Liver (tissue), 9 donors: ENCODE results near the gene HIPK2. TPM values are rescaled to one million over a fixed set of nuclear protein-coding genes. Genes with fewer than 3 reads are reported as not detected.

Source experiments
- DNase-seq: peaks from one replicate; pipeline ENCODE4 v3.0.0-alpha.2; 2017; ENCODE audit warnings: low spot score
- H3K27ac ChIP-seq, 2 donors: one replicate each; pipeline ENCODE4 v1.7.0; 2013; ENCODE audit warnings: inconsistent platforms in 2 of 2, low read length in 2 of 2, control low read depth in 1 of 2, low read depth in 1 of 2, mild to moderate bottlenecking in 1 of 2
- H3K27me3 ChIP-seq, 4 donors: one replicate each; pipeline versions ENCODE4 v1.6.1 to v1.7.0; 2013; ENCODE audit warnings: low read length in 3 of 4, inconsistent platforms in 1 of 4, mild to moderate bottlenecking in 1 of 4, moderate library complexity in 1 of 4; ENCODE audit not compliant: control insufficient read depth in 4 of 4, insufficient read depth in 4 of 4
- H3K36me3 ChIP-seq, 4 donors: one replicate each; pipeline versions ENCODE4 v1.6.1 to v1.7.0; 2013; ENCODE audit warnings: low read length in 3 of 4, mild to moderate bottlenecking in 3 of 4, low read depth in 1 of 4, moderate library complexity in 1 of 4; ENCODE audit not compliant: control insufficient read depth in 4 of 4, insufficient read depth in 3 of 4
- H3K4me1 ChIP-seq, 4 donors: one replicate each; pipeline versions ENCODE4 v1.6.1 to v1.7.0; 2013; ENCODE audit warnings: low read length in 3 of 4, mild to moderate bottlenecking in 3 of 4, moderate library complexity in 1 of 4; ENCODE audit not compliant: control insufficient read depth in 4 of 4, insufficient read depth in 4 of 4
- H3K4me3 ChIP-seq, 3 donors: one replicate each; pipeline versions ENCODE4 v1.6.1 to v1.7.0; 2013; ENCODE audit warnings: low read length in 3 of 3, control low read depth in 1 of 3, low read depth in 1 of 3, mild to moderate bottlenecking in 1 of 3
- H3K9ac ChIP-seq, 2 donors: one replicate each; pipeline ENCODE4 v1.7.0; 2013; ENCODE audit warnings: low read length in 2 of 2, mild to moderate bottlenecking in 2 of 2, moderate library complexity in 2 of 2, control low read depth in 1 of 2, low read depth in 1 of 2
- H3K9me3 ChIP-seq, 4 donors: one replicate each; pipeline versions ENCODE4 v1.6.1 to v1.7.0; 2013; ENCODE audit warnings: low read length in 3 of 4; ENCODE audit not compliant: control insufficient read depth in 4 of 4
- ATF3 ChIP-seq: IDR thresholded peaks from 2 replicates; pipeline ENCODE4 v1.6.1; 2016; ENCODE audit warnings: antibody characterized with exemption
- CTCF ChIP-seq: fragments of 150-350 bp; IDR thresholded peaks from 2 replicates; pipeline ENCODE4 v1.5.1; 2017; ENCODE audit warnings: improper control_type of control experiment, low read depth, low read length; ENCODE audit not compliant: missing input control
- EGR1 ChIP-seq, 2 donors: IDR thresholded peaks; 2 replicates each; pipeline ENCODE4 v1.6.1; 2016 to 2018; ENCODE audit warnings: antibody characterized with exemption in 2 of 2, low read depth in 2 of 2
- FOXA1 ChIP-seq: IDR thresholded peaks from 2 replicates; pipeline ENCODE4 v1.6.1; 2016; ENCODE audit warnings: antibody characterized with exemption
- FOXA2 ChIP-seq: IDR thresholded peaks from 2 replicates; pipeline ENCODE4 v1.6.1; 2016; ENCODE audit warnings: antibody characterized with exemption
- GABPA ChIP-seq, 2 donors: IDR thresholded peaks in 1 of 2; conservative IDR thresholded peaks in 1 of 2; 2 replicates each; pipeline ENCODE4 v1.6.1; 2016; ENCODE audit warnings: antibody characterized with exemption in 2 of 2, mild to moderate bottlenecking in 1 of 2, moderate library complexity in 1 of 2
- HNF4A ChIP-seq, 2 donors: conservative IDR thresholded peaks; 2 replicates each; pipeline ENCODE4 v1.6.1; 2016; ENCODE audit warnings: antibody characterized with exemption in 2 of 2, mild to moderate bottlenecking in 2 of 2
- HNF4G ChIP-seq: IDR thresholded peaks from 2 replicates; pipeline ENCODE4 v1.6.1; 2016; ENCODE audit warnings: antibody characterized with exemption
- JUND ChIP-seq, 2 donors: IDR thresholded peaks; 2 replicates each; pipeline ENCODE4 v1.6.1; 2016; ENCODE audit warnings: antibody characterized with exemption in 2 of 2
- MAX ChIP-seq: IDR thresholded peaks from 2 replicates; pipeline ENCODE4 v1.6.1; 2016; ENCODE audit warnings: antibody characterized with exemption
- NR2F2 ChIP-seq: IDR thresholded peaks from 2 replicates; pipeline ENCODE4 v1.6.1; 2016; ENCODE audit warnings: antibody characterized with exemption
- RAD21 ChIP-seq, 2 donors: IDR thresholded peaks; 2 replicates each; pipeline ENCODE4 v1.6.1; 2016; ENCODE audit warnings: antibody characterized with exemption in 2 of 2, mild to moderate bottlenecking in 2 of 2
- REST ChIP-seq: IDR thresholded peaks from 2 replicates; pipeline ENCODE4 v1.6.1; 2016; ENCODE audit warnings: antibody characterized with exemption, mild to moderate bottlenecking
- RXRA ChIP-seq, 2 donors: IDR thresholded peaks; 2 replicates each; pipeline ENCODE4 v1.6.1; 2017 to 2018; ENCODE audit warnings: antibody characterized with exemption in 2 of 2, mild to moderate bottlenecking in 1 of 2
- SP1 ChIP-seq: IDR thresholded peaks from 2 replicates; pipeline ENCODE4 v1.6.1; 2018; ENCODE audit warnings: antibody characterized with exemption, mild to moderate bottlenecking
- TAF1 ChIP-seq: conservative IDR thresholded peaks from 2 replicates; pipeline ENCODE4 v1.6.1; 2016; ENCODE audit warnings: antibody characterized with exemption, mild to moderate bottlenecking
- YY1 ChIP-seq: IDR thresholded peaks from 2 replicates; pipeline ENCODE4 v1.6.1; 2016; ENCODE audit warnings: antibody characterized with exemption, mild to moderate bottlenecking
- ZBTB33 ChIP-seq: IDR thresholded peaks from 2 replicates; pipeline ENCODE4 v1.6.1; 2016; ENCODE audit warnings: antibody characterized with exemption
- WGBS: extraction: QIAGEN DNeasy Blood & Tissue Kit; methylation state at CpG from one replicate; pipeline ENCODE4 v1.1.7; 2013; 5-methylcytosine and 5-hydroxymethylcytosine counted together
- polyA plus RNA-seq, 2 donors: library from polyadenylated mRNA; stranded (reverse) in 1 of 2; unstranded in 1 of 2; fragments of 200-250 nt in 1 of 2; fragments of >200 nt in 1 of 2; fragmentation: Nextera tagmentation in 1 of 2; extraction: Ambion mirVana in 1 of 2; gene quantifications; one replicate each; pipeline versions ENCODE4 v1.2.1 to v1.2.3, GENCODE V29; 2013 to 2015
- total RNA-seq, 2 donors: library from RNA; depleted of rRNA; stranded (reverse); fragments of >200 nt; gene quantifications; one replicate each; pipeline ENCODE4 v1.2.3, GENCODE V29; 2014
- donor health status: healthy.
- donor health status: healthy.
- donor health status: healthy.
- donor health status: healthy.
- donor health status: healthy.

HIPK2 gene
- total and polyA plus RNA-seq, 4 donors: 13.1 to 48.8 (median 16.6) TPM

- H3K27me3 ChIP-seq: no peaks in the 10 kb centered on the region
- no peaks in the 10 kb centered on the region for H3K9me3 ChIP-seq
- TF ChIP-seq FOXA1 (no peak), HNF4A (conservative IDR thresholded peaks at IDR 0.05) (no peak), CTCF (no peak), FOXA2 (no peak), SP1 (no peak), ZBTB33 (no peak), RAD21 (IDR thresholded peaks at IDR 0.05) (no peak), GABPA (IDR thresholded peaks at IDR 0.05 in 1 of 2, conservative IDR thresholded peaks at IDR 0.05 in 1 of 2) (no peak), REST (no peak), TAF1 (no peak), YY1 (no peak), MAX (no peak), HNF4G (no peak), ATF3 (no peak), RXRA (IDR thresholded peaks at IDR 0.05) (no peak), NR2F2 (no peak), EGR1 (IDR thresholded peaks at IDR 0.05; ENCODE audit: low read depth in 2 of 2) (no peak), JUND (IDR thresholded peaks at IDR 0.05) (no peak)
- H3K4me1 ChIP-seq: no peaks in the 10 kb centered on the region
- WGBS: 73% methylated on average over 1 of the region's 1 CpG
- H3K4me3 ChIP-seq: no peak overlapping the region
- H3K36me3 ChIP-seq: peaks cover 3 to 73% (median 50%) of the 10 kb centered on the region in 4 donors
- DNase-seq: no peak
- H3K9ac ChIP-seq: no peak overlapping the region
- H3K27ac ChIP-seq: no peak overlapping the region
Measured at GRCh38 chr7:139619367-139619657, 158.5 kb downstream of the HIPK2 start.
